HG03432 (cell line): ENCODE results near the gene FGL2.
A peak's percentile ranks its signal among the peaks of the same experiment; 100 is the strongest.
"Not testable (repeated sequence)": the region's sequence is repeated elsewhere in the genome, so short reads cannot be mapped to it uniquely, and the experiment has no call there.

ENCODE experiments used
- ATAC-seq: cut with Tn5 transposase; IDR thresholded peaks from one replicate; pipeline ENCODE4 v1.9.1; 2021; ENCODE audit warnings: mild to moderate bottlenecking, moderate library complexity; ENCODE audit not compliant: unreplicated experiment

Gene FGL2

DNA sequence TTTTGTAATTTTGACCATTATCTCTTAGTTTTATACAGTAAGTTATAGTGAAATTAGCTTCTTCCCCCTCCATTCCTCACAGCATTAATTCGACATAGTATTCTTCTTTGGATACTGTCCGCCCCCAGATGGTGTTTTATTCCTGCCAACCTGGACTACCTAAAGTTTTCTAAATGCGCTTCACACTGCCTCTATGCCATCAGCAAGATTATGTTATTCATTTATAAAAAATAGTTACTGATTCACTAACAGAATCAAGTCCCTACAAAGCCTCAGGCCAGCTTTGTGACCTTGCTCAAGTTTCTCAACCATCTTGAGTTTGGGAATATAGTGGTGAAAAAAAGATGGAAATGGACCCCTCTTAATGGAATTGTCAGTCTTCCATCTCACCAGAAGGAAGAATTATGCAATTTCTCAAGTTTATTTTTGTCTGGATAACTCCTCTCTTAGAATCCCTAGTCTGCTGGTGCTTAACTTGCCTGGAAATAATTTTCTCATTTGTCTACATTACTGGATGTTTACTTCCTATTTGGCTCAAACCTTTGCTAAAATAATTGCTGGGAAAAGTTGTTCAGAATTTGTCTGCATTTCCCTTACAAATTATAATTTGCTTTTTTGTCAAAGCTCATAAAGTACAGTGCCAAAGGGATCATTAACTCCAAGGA lies 16.7 kb upstream of the FGL2 start:
- ATAC-seq, result no peak

GRCh38 chr7:77209479-77210139 lies 10.0 kb upstream of the FGL2 start:
- ATAC-seq, result no peak

GRCh38 chr7:77208416-77208815 lies 8.8 kb upstream of the FGL2 start:
- no peak for ATAC-seq

GRCh38 chr7:77205706-77206105 lies 6.1 kb upstream of the FGL2 start:
- no peak for ATAC-seq

DNA sequence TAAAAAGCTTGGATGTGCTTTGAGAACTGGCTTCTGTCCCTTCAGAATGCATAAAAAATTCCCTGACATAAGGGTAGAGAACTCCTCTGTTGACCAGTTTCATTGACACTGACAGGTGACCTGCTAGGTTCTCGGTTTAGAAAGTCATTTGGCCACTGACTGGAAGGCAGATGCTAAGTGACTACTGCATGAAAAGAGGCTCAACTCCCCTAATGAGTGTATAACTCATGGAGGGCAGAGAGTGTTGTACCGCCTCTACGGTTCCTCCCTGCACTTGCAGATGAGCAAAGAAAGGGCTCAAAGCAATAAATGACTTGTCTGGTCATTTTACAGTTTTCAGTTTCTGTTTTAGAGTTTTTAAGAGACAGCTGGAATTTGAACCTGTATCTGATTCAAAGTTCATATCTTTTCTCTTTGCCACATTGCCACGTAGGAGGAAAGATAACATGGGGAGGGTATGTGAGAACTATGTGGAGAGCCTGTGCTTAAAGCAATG lies 2.9 kb upstream of the FGL2 start:
- peak; percentile 94 for ATAC-seq

DNA sequence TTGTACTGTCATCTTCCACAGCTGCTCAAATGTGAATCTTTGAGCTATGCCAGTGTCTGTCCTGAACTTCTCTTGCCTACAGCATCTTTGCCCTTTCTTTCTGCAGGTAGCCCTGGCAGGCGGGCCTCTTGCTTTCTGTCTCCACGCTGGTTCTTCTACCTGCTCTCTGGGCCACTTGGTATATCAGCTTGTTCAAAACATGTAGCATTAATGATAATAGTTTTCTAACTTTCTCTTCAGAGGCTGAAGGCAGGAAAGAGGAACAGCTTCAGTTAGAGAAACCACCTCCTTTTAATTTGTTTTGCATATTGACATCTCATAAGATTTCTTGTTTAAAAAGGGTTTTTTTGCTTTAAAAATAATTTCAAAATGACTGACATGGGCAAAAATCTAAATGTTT lies 923 bp upstream of the FGL2 start:
- no peak for ATAC-seq

GRCh38 chr7:77197141-77197540 lies 2.5 kb downstream of the FGL2 start:
- ATAC-seq, result no peak

- no peak for ATAC-seq
These were observed 10.7 kb downstream of the FGL2 start for GRCh38 chr7:77188731-77189437.

GRCh38 chr7:77185866-77186265 lies 13.8 kb downstream of the FGL2 start:
- ATAC-seq, result no peak

GRCh38 chr7:77184990-77185389 lies 14.6 kb downstream of the FGL2 start:
- ATAC-seq, result no peak

- ATAC-seq, result no peak
These were observed 15.2 kb downstream of the FGL2 start for GRCh38 chr7:77184463-77184862.

DNA sequence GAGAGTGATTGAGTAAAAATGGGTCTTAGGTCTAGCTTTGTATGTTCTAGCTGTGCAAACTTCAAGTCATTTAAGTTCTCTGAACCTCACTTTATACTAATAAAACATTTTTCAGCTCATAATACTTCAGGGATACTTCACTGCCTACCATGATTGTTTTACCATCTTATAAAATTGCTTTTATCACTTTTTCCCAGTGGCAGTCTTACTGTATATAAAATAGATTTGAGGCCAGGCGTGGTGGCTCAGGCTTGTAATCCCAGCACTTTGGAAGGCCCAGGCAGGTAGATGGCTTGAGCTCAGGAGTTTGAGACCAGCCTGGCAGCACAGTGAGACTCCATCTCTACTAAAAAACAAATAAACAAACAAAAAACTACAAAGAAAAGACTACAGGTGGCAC lies 17.4 kb downstream of the FGL2 start:
- no peak for ATAC-seq

DNA sequence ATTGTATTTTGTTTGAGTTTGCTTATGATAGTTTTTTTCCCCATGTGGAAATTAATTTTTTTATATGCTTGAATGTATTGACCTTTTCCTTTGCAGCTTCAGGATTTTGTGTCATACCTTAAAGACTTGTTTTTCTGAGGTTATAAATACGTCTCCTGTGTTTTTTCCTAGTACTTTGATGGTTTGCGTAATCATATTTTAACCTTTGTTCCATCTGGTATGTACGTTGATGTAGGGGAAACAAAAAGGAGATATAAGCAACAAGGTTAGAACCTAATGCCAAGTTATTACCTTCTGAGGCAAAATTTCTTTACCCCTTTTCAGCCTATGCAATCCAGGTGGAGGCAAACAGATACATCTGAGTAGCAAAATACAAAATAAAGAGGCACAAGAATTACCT lies 17.9 kb downstream of the FGL2 start:
- no peak for ATAC-seq

DNA sequence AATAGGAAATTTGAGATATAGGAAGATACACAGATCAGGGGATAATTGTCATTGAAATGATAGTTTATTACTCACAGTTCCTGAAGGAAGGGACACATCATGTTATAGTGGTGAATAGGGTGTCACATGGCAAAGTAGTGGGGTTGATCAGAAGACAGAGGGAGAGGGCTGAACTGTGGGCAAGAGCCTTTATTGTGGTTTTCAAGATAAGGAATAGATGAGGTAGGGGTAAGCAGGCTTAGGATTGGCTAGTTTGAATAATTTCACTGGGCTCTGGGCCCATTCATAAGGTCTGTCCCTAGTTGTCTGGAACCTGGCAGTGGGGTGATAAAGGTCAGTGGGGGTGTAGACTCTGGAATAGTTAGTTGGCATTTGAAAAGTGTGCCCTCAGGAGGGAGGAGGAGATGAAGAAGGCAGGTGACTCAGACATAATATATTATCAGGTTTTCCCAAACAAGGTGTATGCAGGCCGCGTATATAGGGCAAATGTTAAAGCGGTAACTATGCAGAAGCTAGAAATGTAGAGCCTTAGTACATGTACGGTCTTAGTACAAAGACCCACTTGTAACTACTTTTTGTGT lies 18.5 kb downstream of the FGL2 start:
- no peak for ATAC-seq

GRCh38 chr7:77178024-77178423 lies 21.6 kb downstream of the FGL2 start:
- not testable (repeated sequence) for ATAC-seq

DNA sequence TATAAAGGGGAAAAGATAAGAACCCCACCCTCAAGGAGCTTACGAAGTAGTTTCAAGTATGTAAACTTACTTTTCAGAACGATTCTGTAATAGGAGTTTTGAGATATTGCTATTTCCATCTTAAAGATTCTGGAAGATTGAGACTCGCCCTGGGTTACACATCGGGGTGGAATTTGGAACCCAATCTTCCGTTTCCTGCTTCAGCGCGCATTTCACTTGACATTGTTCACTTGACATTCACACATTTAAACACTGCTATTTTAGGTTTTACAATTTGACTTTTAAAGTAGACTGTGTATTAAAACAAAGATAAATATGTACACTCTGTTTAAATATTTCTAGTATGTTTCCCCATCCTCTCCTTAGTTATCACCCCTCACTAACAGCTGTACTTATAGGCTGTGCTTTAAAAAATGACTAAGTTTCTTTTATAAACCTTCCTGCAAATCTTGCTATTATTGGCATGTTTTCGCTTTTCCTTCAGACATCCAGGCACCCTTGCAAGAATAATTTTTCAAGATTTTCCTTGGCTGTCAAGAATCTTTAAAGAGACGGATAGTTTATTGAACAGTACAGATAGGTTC lies 22.2 kb downstream of the FGL2 start:
- ATAC-seq, result not testable (repeated sequence)

GRCh38 chr7:77175274-77175800 lies 24.3 kb downstream of the FGL2 start:
- peak; percentile 82 for ATAC-seq

DNA sequence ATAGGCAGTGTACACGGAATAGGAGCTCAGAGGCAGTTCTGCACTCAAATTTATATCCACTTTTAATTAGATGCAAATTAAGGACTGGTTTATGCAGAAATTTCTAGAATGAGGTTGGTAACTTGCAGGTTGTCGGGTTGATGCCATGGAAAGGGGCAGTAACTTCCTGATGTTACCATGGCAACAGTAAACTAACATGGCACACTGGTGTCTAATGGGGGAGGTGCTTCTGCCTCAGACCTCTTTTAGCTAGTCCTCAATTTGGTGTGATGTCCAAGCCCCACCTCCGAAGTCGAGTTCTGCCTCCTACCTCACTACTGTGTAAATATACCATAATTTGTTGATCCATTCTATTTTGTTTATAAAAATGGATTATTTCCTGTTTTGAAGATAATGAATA lies 25.2 kb downstream of the FGL2 start:
- ATAC-seq, result not testable (repeated sequence)

DNA sequence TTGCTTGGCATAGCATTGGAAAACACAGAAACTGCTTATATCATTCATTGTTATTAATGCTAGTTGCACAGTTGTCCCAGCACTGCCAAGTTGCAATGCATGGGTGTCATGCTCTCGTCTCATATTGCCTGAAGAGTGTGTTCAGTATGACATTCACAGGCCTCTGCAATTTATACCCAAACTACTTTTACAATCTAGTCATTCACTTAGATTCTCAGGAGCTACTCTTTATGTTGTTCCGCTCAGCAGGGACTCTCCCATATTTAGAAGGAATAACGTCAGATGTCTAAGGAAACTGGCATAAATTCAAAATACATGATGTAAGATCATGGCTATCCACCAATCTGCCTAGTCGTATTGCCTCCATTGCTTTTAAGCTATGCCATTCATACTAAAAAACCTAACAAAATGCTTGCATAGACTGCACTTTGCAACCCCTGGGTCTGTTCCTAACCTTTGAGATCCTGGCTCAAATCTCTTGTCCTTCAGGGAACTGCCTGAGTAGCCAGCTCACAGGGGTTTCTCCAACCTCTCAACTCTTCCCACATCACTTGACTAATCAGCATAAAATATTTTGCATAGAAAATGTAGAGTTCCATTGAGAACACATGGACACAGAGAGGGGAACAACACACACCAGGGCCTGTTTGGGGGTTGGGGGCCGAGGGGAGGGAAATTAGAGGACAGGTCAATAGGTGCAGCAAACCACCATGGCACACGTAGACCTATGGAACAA lies 27.0 kb downstream of the FGL2 start:
- ATAC-seq, result not testable (repeated sequence)

- ATAC-seq, result not testable (repeated sequence)
These were observed 28.5 kb downstream of the FGL2 start for GRCh38 chr7:77171073-77171472.
